GM18861 (cell line): ENCODE data around the gene SLC10A6.
"Not testable (repeated sequence)": the region's sequence is repeated elsewhere in the genome, so short reads cannot be mapped to it uniquely, and the experiment has no call there.

Experiments
- ATAC-seq: cut with Tn5 transposase; IDR thresholded peaks from one replicate; pipeline ENCODE4 v1.9.1; 2021; ENCODE audit not compliant: unreplicated experiment

SLC10A6 gene

GRCh38 chr4:86848732-86849619 lies at the start of gene SLC10A6:
Gene SLC10A6, minus strand, starts transcription at chr4:86849384. Its CDS starts 269 bp downstream, at chr4:86849115.
- ATAC-seq = no peak

- no peak for ATAC-seq
Measured at GRCh38 chr4:86898562-86898961, 49.4 kb upstream of the SLC10A6 start.

GRCh38 chr4:86896596-86896995 lies 47.4 kb upstream of the SLC10A6 start:
- no peak for ATAC-seq

- ATAC-seq = peak; percentile 78
Measured at GRCh38 chr4:86895692-86896488, 46.7 kb upstream of the SLC10A6 start.

- ATAC-seq = no peak
Measured at GRCh38 chr4:86894455-86894854, 45.3 kb upstream of the SLC10A6 start.

GRCh38 chr4:86893136-86893535 lies 44.0 kb upstream of the SLC10A6 start:
- no peak for ATAC-seq

GRCh38 chr4:86892636-86892960 lies 43.4 kb upstream of the SLC10A6 start:
- no peak for ATAC-seq

GRCh38 chr4:86891762-86892635 lies 42.8 kb upstream of the SLC10A6 start, which contains the start of gene C4orf36:
Gene C4orf36, minus strand, starts transcription at chr4:86892422. Its CDS starts 902 bp downstream, at chr4:86891520.
- ATAC-seq = no peak

GRCh38 chr4:86890790-86891189 lies 41.6 kb upstream of the SLC10A6 start:
- no peak for ATAC-seq

GRCh38 chr4:86879641-86880040 lies 30.5 kb upstream of the SLC10A6 start:
- ATAC-seq = no peak

GRCh38 chr4:86878640-86879039 lies 29.5 kb upstream of the SLC10A6 start:
- no peak for ATAC-seq

GRCh38 chr4:86876894-86877685 lies 27.9 kb upstream of the SLC10A6 start:
- ATAC-seq = no peak

GRCh38 chr4:86875436-86875835 lies 26.3 kb upstream of the SLC10A6 start:
- not testable (repeated sequence) for ATAC-seq

- no peak for ATAC-seq
Measured at GRCh38 chr4:86872135-86872534, 23.0 kb upstream of the SLC10A6 start.

- ATAC-seq = no peak
Measured at GRCh38 chr4:86870442-86871069, 21.4 kb upstream of the SLC10A6 start.

- no peak for ATAC-seq
Measured at GRCh38 chr4:86857341-86858052, 8.3 kb upstream of the SLC10A6 start.

- no peak for ATAC-seq
Measured at GRCh38 chr4:86856896-86857295, 7.7 kb upstream of the SLC10A6 start.

- no peak for ATAC-seq
Measured at GRCh38 chr4:86855572-86855971, 6.4 kb upstream of the SLC10A6 start.

- no peak for ATAC-seq
Measured at GRCh38 chr4:86853209-86853608, 4.0 kb upstream of the SLC10A6 start.
